CD4-positive, alpha-beta T cell treated with Interleukin-4 for 1 hour (primary cell): ENCODE results near the gene TSHZ1.

Experiments
- DNase-seq, 2 donors: peaks; one replicate each; pipeline ENCODE4 v3.0.0-alpha.2; 2020 to 2022

The TSHZ1 gene

DNA sequence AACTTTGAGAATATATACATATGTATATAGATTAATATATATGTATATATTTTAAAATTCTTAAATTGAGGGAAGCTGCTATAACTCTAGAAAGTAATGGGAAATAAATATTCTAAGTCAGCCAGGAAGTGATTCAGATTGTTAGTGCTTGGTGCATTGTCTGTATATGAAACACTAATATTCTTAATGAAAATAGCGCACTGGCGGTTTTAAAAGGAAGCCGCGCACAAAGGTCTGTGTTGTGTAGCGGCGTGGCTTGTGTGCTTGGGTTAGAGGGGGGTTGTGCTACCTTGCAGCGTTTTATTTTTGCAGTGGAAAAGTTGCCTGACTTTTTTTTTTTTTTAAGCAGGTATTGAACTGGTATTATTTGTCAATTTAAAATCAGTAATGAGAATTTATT, 11.3 kb downstream of the TSHZ1 start:
- no peak for DNase-seq

DNA sequence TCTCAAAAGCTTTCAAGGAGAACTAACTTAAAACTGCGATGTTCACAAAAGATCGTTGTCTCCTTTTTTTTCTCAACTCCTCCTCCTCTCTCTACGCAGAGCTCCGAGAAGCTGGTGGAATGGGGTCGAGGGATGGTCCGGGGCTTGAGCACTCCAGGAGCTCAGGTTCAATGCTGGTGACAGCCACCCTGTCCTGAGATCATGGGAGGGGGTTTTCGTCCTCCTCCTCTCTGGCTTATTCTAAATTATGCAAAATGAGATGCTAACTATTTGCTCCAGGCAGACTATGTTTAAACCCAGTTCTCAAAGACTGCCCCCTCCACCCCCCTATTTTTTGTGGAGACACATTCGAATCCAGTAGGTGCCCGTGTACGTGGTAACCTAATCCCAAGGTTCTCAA, 11.8 kb downstream of the TSHZ1 start:
- DNase-seq: no peak

DNA sequence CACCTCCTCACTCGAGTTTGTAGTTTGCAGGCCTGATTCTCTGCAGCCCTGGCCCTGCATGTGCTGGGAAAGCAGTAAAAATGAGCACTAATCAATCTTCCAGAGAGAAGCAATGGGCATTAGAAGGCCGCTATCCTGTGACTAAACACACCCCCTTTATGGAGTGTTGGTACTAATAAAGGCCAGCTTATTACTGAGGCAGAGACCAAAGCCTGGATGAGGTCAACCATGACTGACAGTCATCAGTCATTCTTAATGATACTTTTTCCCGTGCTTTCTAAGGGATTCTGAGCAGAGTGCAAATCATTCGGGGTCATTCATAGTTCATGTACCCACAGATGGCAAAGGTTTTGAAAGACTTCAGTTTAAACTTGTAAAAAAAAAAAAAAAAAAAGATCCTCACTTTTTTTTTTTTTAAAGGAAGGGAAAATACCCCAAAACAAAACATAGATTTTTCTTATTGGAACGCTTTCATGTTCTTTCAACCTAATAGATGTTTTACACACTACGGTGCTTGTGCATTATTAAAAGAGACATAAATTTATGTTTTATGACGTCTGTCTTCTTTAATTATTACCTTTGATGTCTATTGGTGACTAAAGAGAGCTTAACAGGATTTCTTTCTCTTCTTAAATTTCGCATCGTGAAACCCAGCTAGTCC, 13.2 kb downstream of the TSHZ1 start:
- DNase-seq: no peak

DNA sequence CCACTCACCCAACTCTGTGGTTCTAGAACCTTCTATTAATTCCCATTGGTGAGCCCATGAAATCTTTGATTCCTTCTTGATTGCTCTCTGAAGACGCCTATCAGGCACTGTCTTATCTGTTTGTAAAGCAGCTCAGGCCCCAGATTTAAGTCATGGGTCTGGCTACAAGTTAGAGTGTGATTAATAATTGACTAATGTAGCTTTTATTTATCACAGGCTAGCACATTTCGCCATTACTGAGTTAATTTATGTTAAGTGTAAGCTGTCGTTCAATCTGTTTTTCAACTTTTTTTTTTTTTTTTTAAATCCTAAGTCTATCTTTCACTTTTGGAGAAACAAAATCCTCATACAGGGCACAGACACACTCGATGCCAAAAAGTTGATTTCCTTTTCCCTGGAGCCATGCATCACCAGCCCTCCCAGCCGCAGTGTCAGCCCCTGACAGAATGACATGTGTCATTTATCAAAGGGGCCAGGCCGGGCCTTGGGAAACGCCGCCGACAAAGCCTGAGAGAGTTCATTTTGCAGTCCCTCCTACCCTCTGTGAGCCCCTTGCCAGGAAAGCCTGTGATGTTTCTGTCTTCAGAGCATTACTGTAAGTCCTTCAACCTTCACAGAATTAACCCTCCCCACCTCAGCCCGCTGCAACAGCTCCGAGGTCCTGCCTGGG, 15.8 kb downstream of the TSHZ1 start:
- DNase-seq: no peak

DNA sequence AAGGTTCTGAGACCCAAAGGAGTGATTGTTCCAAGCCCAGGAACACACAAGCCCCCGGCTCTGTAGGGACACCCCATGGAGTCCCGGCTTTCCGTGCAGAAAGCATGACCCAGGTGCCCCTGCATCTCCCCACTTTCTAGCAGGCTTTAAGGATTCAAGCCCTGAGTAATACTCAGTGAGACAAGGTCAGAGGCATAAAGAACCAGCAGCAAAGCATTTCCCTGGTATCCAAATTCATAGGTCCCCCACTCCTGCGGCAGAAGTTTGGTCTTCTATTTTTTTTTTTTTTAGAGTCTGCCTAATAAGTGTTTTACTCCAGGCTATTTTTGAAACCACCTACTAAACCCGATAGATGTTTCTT, 16.3 kb downstream of the TSHZ1 start:
- no peak for DNase-seq

- no peak for DNase-seq
These were observed 17.1 kb downstream of the TSHZ1 start for GRCh38 chr18:75227535-75228296.

- no peak for DNase-seq
These were observed 18.4 kb downstream of the TSHZ1 start for GRCh38 chr18:75228967-75229366.

- DNase-seq: no peak
These were observed 18.8 kb downstream of the TSHZ1 start for GRCh38 chr18:75229437-75229836.

- no peak for DNase-seq
These were observed 19.8 kb downstream of the TSHZ1 start for GRCh38 chr18:75230163-75231052.

DNA sequence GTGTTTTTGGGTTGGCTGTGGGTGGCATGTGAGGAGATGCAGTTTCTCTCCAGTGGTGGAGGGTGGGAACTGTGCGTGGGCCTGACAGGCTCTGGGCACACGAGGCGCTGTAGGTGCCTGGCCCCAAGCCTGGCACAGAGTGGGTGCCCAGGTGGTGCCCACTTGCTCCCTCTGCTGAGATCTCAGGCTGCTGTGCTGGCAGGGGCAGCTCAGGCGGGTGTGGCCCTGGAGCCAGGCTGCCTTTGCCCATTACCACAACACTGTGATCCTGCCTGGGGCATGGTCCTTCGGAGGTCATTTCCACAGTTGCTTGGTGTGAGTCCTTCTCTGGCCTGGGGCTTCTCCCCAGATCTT, 20.4 kb downstream of the TSHZ1 start:
- no peak for DNase-seq

- no peak for DNase-seq
These were observed 24.3 kb downstream of the TSHZ1 start for GRCh38 chr18:75234901-75235300.

DNA sequence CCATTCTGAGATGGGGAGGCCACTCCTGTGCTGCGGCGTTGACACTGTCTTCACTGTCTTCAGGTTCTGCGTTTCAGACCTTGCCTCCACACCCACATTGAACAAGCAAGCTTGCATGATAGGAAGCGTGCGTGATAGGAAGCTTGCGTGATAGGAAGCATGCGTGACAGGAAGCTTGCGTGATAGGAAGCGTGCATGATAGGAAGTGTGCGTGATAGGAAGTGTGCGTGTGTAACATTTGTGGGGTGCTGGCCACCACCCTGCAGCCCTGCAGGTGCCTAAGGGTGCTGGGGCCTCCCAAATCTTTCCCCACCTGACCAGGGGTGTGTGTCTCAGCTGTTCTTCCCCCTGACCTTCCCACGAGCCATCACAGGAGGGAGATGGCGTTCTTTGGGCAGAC, 25.3 kb downstream of the TSHZ1 start:
- DNase-seq: no peak

- no peak for DNase-seq
These were observed 27.5 kb downstream of the TSHZ1 start for GRCh38 chr18:75238100-75238499.

- no peak for DNase-seq
These were observed 28.2 kb downstream of the TSHZ1 start for GRCh38 chr18:75238786-75239185.

- no peak for DNase-seq
These were observed 29.8 kb downstream of the TSHZ1 start for GRCh38 chr18:75240433-75240832.

DNA sequence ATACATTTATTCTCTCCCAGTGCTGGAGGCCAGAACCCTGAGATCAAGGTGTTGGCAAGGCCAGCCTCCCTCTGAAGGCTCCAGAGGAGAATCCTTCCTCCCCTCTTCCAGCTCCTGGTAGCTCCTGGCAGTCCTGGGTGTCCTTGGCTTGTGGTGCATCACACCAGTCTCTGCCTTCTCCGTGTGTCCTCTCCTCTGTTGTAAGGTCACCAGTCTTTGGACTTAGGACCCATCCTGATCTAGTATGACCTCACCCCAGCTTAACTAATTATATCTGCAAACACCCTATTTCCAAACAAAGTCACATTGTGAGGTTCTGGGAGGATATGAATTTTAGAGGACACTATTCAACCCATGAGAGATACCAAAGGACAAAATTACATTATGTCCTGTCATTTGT, 31.1 kb downstream of the TSHZ1 start:
- no peak for DNase-seq

DNA sequence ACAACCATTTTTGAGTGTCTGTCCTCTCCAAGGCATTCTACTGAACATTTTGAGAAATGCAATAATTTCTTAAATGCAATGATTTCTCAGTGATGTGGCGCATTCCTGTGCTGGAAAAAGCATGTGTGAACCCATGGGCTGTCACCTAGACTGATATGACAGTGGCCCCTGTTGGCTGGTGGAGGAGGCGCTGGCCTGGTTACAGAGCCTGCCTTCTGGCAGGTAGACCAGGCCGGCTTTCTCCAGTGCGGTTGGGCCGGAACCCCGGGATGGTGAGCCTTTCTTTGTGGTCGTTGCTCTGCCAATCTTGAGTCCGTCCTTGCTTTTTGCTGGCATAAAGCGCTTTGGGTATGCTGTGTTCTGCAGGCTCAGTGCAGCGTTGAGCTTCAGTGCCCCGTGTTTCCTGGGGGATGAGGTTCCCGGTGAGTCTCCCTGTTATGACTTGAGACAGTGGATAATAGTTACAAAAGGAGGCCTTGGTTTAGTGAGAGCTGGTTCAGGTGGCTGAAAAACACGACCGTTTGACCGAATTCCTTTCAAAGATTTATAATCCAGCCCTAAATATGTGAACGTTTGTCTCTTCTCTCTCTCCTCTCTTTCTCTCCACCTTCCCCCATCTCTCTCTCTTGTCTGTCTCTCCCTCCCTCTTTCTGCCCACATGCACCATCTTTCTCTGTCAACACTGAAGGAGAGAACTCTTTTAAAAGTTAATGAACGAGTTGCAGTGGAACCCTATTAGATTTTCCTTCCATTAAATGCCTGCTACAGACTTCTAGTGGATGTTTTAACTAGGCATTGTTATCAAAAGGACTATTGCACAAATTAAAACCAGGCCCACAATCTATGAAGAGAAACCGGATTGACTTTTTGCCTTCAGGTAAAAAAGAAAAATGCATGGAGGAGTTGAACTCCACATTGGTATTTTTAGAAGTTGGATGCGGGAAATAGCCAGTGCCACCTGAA, 34.0 kb downstream of the TSHZ1 start:
- peak in 1 of 2 donors; percentile 37 for DNase-seq

GRCh38 chr18:75246721-75247610, 36.4 kb downstream of the TSHZ1 start:
- DNase-seq: peak in 1 of 2 donors; percentile 6

DNA sequence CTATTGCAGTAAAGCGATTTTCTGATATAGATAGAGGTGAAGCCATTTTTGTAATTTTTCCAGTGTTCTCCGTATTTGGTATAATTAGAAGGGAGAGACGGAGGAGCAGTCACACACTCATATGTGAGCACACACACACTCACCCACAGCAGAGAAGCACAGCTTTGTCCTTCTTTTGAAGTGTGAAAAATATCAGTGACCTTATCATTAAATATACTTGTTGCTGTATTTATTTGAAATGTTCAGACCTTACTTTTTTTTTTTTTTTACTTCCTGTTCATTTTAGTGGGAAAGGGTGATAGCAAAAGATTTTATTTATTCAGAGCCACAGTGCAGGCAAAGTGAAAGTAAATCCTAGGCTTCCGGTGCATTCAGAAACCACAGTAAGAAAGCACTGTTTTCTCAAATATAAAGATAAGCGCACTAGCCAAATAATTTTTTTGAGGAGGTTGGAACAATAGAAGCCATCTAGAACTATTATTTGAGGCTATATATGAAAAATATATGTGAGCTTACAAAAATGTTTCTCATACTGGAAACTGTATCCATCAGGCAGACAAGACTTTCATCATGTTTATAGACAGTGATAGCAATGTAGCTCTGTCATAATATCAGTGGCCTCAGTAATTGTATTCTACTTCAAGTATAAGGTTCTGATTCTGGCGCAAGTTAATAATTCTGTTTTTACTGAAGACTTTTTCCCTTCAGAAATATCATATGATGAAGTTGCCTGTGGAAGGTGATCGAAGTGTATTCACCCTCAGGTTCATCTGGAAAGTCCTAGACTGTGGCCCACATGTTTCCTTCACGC, 37.2 kb downstream of the TSHZ1 start:
- peak in 1 of 2 donors; percentile 70 for DNase-seq
